AG09319 (cell line): Measurements from ENCODE around the gene TTLL8.

Source experiments
- DNase-seq: peaks from one replicate; pipeline ENCODE4 v3.0.0-alpha.2; 2010; ENCODE audit warnings: low read depth; ENCODE audit errors: extremely low read depth
- CTCF ChIP-seq: IDR thresholded peaks from 2 replicates; pipeline ENCODE4 v1.5.1; 2011; ENCODE audit warnings: low read depth, mild to moderate bottlenecking, inconsistent platforms, low read length, moderate library complexity

TTLL8 gene

GRCh38 chr22:50009765-50010675, 48.1 kb downstream of the TTLL8 start:
- TF ChIP-seq CTCF = no peak
- no peak for DNase-seq

GRCh38 chr22:50009251-50009650, 48.8 kb downstream of the TTLL8 start:
- TF ChIP-seq CTCF = no peak
- DNase-seq = no peak

GRCh38 chr22:50008151-50009040, 49.7 kb downstream of the TTLL8 start:
- DNase-seq = no peak
- no peak for TF ChIP-seq CTCF

- DNase-seq = no peak
- TF ChIP-seq CTCF = no peak
These were observed 51.0 kb downstream of the TTLL8 start for GRCh38 chr22:50007057-50007511.

- no peak for DNase-seq
- no peak for TF ChIP-seq CTCF
These were observed 53.2 kb downstream of the TTLL8 start for GRCh38 chr22:50004918-50005317.

- DNase-seq = no peak
These were observed 55.3 kb downstream of the TTLL8 start for GRCh38 chr22:50002791-50003190.

More at GRCh38 chr22:50002791-50003190, 55.3 kb downstream of the TTLL8 start:
- TF ChIP-seq CTCF = no peak
